Left ventricle myocardium superior (tissue), 1 donor: ENCODE data around the gene MLC1. TPM values are rescaled to one million over a fixed set of nuclear protein-coding genes. Genes with fewer than 3 reads are reported as not detected.

Experiments
- ATAC-seq: fragments of 200-7000 bp; cut with Tn5 transposase; one replicate; pipeline ENCODE4 v1.9.1; 2020; ENCODE audit warnings: mild to moderate bottlenecking, moderate library complexity
- DNase-seq: peaks from one replicate; pipeline ENCODE4 v3.0.0-alpha.2; 2020
- intact Hi-C: fragments of 100-400 bp; cut with micrococcal nuclease; formaldehyde crosslinking; loops from one replicate; pipeline ENCODE4 v1.11.0; 2022
- long read RNA-seq: library from polyadenylated mRNA; unstranded; transcript quantifications from one replicate; pipeline ENCODE4 v2.0.0, GENCODE V29; 2021
- total RNA-seq: library from RNA; stranded (reverse); fragmentation: NEBNext Ultra II Directional; extraction: Animal tissue kit (Norgen Biotek cat#: 25700); gene quantifications from one replicate; pipeline ENCODE4 v1.2.1, GENCODE V29; 2021
- donor health status: DM: no; HTN: yes; CAD: no; lungs with severe emphysema.

MLC1 gene
- total RNA-seq = 0.10 TPM
- long read RNA-seq = 0 reads

- ATAC-seq (no peak), DNase-seq (no peak)
- intact Hi-C loops = no loop called here
These were observed at the start of gene MLC1 for GRCh38 chr22:50085211-50085972. MLC1 (minus strand) TSS chr22:50085426; CDS start chr22:50084902, 524 bp downstream.

- no peak for ATAC-seq
- intact Hi-C loops = no loop called here
- no peak for DNase-seq
These were observed 49.3 kb upstream of the MLC1 start for GRCh38 chr22:50134481-50134880.

DNA sequence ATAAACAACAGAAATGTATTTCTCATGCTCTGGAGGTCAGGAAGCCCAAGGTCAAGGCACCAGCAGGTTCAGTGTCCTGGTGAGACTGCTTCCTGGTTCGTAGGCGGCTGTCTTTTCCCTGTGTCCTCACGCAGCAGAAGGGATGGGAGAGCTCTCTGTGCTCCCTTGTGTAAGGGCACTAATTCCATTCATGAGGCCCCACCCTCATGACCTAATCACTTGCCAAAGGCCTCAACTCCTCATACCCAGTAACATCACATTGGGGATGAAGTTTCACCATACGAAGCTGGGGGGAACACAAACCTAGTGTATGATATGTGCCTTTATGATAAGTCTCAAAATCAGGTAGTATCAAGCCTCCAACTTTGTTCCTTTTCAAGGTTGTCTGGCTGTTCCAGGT is 46.7 kb upstream of the MLC1 start:
- DNase-seq = no peak
- intact Hi-C loops = no loop called here
- ATAC-seq = no peak

GRCh38 chr22:50129121-50129736 is 44.0 kb upstream of the MLC1 start:
- intact Hi-C loops = no loop called here

DNA sequence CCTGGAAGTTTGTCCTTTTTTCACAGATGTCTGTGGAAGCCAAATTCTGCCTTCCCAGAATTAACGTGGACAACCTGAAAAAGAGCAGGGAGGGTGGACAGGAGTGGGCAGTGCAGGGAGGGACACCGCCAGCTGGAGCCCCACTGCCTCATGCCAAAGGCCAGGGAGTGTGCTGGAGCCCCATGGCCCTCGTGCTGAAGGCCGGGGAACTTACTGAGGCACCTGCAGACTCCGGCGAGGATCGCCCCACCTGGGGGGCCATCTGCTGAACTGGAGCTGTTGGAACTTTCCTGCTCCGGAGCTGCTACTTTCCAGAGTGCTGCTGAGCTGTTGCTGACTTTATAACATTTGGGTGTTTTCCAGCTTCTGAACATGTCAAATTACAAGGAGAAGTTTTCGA is 39.8 kb upstream of the MLC1 start:
- ATAC-seq (no peak), DNase-seq (no peak)
- intact Hi-C loops = no loop called here

More at GRCh38 chr22:50129121-50129736, 44.0 kb upstream of the MLC1 start:
- ATAC-seq (no peak), DNase-seq (no peak)

GRCh38 chr22:50123119-50123518 is 37.9 kb upstream of the MLC1 start:
- intact Hi-C loops = no loop called here

DNA sequence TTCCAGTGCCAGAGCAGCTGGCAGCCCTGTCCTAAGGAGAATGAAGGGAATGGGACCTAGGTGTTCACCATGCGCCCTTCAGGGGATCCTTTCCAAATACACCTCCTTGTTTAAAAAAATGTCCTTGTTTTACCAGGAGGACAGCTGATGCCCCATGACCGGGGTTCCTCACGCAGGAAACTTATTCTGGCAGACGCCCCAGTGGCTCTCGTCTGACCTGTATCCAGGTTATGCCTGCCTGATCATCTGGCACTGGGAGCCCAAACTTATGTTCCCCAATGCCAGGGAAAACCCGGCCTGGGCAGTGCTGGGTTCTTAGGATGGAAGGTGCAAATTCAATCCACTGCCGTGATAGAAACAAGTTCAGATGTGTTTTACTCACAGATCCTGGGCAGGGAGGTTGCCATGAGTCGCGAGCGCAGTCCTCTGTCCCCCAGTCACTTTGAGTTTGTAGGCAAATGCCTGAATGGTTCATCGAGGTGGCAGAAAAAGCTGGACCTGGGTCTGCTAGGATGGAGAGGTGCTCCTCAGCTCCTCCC is 36.0 kb upstream of the MLC1 start:
- ATAC-seq (no peak), DNase-seq (no peak)
- intact Hi-C loops = no loop called here

More at GRCh38 chr22:50123119-50123518, 37.9 kb upstream of the MLC1 start:
- ATAC-seq (no peak), DNase-seq (no peak)

DNA sequence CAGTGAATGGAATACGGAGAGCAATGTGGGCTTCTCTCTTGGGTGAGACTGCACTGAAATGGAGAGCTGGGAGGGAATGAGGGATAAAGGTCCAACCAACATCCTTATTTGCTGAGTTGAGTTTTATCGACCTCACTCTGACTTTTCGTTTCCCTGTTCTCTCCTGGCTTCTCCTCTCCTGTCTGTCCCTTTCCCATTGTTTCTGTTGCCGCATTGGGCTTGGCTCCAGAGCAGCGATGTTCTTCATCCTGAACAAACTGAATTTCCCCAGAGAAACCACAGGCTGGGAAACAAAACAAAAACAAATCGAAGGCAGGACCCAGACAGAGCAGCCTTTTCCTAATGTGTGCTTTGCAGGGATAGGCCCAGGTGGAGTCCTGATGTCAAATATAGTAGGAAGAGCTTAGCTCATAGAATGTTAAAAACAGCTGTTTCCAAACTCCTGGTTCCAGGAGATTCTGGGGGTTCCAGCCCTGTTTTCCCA is 34.6 kb upstream of the MLC1 start:
- ATAC-seq (no peak), DNase-seq (no peak)
- intact Hi-C loops = no loop called here

DNA sequence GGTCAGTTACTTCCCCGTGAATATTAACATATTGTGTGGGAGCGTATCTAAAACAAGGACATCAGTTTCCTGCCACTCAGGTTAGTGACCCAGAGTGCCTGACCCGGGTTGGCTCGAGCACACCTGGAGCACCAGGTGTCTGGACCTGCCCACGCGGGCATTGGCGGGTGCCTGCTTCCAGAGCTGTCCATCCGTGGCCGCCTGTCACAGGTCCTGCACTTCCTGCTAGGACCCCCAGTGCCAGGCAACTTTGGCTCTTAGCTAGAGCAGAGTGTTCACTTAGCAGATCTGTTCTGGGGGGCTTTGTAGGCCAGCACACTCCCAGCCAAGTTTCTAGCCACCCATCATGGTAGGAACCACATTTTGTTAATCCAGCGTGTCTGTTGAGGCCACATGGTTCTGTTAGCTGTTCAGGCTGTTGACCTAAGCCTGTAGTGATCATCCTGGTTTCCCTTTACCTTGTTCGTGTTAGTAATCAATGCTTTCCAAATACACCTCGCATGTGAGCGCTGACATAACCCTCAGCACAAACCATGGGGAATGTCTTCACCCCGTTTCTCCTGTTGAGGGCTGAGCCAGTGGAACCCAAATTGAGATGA is 34.0 kb upstream of the MLC1 start:
- ATAC-seq = no peak
- intact Hi-C loops = no loop called here

GRCh38 chr22:50118557-50119168 is 33.4 kb upstream of the MLC1 start:
- ATAC-seq (no peak), DNase-seq (no peak)
- intact Hi-C loops = no loop called here

More for the DNA sequence above, 34.0 kb upstream of the MLC1 start:
- no peak for DNase-seq

DNA sequence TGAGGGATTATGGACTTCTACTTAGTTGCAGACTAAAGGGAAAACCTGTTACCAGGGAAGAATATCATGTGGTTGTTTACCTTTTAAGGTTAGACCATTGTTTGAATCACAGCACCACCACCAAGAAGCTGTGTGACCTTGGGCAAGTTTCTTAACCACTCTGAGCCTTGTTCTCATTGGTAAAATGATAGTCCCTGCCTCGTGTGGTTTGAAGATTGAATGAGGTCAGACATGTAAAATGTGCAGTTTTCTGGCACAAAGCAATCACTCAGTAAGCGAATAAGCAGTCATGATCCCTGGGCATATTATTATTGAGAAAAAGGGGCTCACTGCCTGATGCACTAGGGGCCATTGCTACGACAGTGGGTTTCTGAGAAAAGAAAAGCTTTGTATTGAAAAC is 32.9 kb upstream of the MLC1 start:
- intact Hi-C loops = no loop called here
- DNase-seq = no peak
- ATAC-seq = no peak

DNA sequence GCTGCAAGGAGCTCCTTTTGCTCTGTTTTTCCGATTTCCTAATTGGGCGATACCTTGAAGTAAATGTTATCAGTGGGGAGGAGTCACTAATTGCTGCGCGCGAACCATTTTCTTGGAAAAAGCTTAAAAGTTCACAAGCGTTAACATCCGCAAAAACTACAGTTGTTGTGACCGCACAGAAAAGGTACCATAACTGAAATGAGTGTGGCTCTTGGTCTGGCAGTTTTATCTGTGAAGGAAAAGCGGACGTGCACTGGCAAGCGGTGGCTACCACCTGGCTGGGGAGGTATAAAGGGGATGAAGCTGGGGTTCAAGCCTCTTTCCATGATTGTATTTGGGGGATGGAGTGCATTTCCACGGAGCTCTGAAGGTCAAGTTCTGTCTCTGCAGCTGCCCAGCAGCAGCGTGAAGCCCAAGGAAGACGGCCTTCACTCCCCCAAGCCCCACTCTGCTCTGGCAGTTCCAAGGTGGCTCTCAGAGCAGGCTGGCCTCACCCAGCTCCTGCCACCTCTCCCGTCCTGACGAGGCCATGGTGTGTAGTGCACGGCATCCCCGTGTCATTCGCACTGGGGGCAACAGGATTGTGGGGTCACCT is 32.0 kb upstream of the MLC1 start:
- intact Hi-C loops = no loop called here
- no peak for ATAC-seq
- DNase-seq = no peak

DNA sequence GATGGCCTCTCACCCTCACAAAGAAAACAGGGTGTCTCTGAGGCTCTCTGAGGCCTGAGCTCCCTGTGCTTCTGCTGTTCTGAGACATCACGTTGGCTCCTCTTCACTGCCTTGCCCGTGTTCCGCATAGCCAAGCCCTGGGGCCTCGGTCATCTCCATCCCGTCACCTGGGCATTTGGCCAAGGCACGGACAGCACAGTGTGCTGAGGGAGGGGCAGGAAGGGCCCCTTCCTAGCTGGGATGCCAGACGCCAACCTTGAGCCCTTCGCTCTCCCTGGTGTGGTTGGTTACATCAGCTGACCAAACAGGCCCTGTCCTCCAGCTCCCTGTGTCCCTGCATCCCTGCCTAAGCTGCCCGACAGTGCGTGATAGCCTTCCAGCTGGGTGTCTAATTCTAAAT is 30.5 kb upstream of the MLC1 start:
- ATAC-seq (no peak), DNase-seq (no peak)
- intact Hi-C loops = no loop called here

GRCh38 chr22:50114221-50115021 is 29.2 kb upstream of the MLC1 start:
- no peak for DNase-seq
- ATAC-seq = no peak
- intact Hi-C loops = no loop called here

GRCh38 chr22:50112151-50113118 is 27.2 kb upstream of the MLC1 start:
- DNase-seq (no peak), ATAC-seq (no peak)
- intact Hi-C loops = no loop called here

DNA sequence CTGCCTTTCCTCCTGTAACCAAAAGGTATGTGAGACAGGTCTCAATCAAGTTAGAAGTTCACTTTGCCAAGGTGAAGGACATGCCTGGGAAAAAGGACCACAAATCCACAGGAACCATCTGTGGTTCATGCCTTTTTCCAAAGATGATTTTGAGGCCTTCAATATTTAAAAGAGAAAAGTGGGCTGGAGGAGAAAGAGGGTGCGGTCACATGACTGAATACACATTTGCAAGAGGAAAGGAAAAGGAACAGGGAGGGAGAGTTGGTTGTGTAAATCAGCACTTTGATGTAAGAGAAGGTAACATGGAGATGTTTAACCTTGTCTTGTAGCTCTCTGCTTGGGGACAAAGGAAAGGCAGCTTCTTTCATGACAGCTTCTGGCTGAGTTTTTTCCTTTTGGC is 25.8 kb upstream of the MLC1 start:
- intact Hi-C loops = no loop called here
- ATAC-seq (no peak), DNase-seq (no peak)

DNA sequence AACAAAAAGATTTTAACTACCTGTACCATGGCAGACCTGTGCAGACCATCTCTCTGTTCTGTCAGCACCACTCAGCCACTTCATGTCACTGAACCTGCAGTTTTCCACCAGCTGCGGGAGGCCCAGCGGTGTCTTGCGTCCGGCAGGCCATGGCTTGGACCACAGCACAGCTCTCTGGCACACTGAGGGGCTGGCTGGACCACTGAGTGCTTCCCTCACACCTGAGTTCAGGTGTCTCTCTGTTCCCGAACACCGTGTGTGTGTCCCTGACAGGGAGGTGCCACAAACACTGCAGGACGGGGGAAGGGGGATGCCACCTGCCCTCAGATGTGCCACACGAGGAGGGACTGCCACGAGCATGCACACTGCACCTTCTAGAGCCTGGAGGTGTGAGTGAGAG is 22.3 kb upstream of the MLC1 start:
- no peak for ATAC-seq

More for the DNA sequence above, 22.3 kb upstream of the MLC1 start:
- intact Hi-C loops = no loop called here
- DNase-seq = no peak
